Stimulated activated CD8-positive, alpha-beta memory T cell treated with anti-CD3 and anti-CD28 coated beads, Interleukin-12 subunit alpha, Interleukin-12 subunit beta, amount 100 ng/mL, for 24 hours (primary cell): ENCODE measurements around the gene GBF1.
A peak's percentile ranks its signal among the peaks of the same experiment; 100 is the strongest.
"Not testable (repeated sequence)": the region's sequence is repeated elsewhere in the genome, so short reads cannot be mapped to it uniquely, and the experiment has no call there.

Experiments
- DNase-seq: peaks from one replicate; pipeline ENCODE4 v3.0.0-alpha.2; 2020; ENCODE audit errors: extremely low read depth

Gene GBF1, protein sequence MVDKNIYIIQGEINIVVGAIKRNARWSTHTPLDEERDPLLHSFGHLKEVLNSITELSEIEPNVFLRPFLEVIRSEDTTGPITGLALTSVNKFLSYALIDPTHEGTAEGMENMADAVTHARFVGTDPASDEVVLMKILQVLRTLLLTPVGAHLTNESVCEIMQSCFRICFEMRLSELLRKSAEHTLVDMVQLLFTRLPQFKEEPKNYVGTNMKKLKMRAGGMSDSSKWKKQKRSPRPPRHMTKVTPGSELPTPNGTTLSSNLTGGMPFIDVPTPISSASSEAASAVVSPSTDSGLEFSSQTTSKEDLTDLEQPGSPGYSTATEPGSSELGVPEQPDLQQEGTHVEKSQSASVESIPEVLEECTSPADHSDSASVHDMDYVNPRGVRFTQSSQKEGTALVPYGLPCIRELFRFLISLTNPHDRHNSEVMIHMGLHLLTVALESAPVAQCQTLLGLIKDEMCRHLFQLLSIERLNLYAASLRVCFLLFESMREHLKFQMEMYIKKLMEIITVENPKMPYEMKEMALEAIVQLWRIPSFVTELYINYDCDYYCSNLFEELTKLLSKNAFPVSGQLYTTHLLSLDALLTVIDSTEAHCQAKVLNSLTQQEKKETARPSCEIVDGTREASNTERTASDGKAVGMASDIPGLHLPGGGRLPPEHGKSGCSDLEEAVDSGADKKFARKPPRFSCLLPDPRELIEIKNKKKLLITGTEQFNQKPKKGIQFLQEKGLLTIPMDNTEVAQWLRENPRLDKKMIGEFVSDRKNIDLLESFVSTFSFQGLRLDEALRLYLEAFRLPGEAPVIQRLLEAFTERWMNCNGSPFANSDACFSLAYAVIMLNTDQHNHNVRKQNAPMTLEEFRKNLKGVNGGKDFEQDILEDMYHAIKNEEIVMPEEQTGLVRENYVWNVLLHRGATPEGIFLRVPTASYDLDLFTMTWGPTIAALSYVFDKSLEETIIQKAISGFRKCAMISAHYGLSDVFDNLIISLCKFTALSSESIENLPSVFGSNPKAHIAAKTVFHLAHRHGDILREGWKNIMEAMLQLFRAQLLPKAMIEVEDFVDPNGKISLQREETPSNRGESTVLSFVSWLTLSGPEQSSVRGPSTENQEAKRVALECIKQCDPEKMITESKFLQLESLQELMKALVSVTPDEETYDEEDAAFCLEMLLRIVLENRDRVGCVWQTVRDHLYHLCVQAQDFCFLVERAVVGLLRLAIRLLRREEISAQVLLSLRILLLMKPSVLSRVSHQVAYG (N-terminal part only)

DNA sequence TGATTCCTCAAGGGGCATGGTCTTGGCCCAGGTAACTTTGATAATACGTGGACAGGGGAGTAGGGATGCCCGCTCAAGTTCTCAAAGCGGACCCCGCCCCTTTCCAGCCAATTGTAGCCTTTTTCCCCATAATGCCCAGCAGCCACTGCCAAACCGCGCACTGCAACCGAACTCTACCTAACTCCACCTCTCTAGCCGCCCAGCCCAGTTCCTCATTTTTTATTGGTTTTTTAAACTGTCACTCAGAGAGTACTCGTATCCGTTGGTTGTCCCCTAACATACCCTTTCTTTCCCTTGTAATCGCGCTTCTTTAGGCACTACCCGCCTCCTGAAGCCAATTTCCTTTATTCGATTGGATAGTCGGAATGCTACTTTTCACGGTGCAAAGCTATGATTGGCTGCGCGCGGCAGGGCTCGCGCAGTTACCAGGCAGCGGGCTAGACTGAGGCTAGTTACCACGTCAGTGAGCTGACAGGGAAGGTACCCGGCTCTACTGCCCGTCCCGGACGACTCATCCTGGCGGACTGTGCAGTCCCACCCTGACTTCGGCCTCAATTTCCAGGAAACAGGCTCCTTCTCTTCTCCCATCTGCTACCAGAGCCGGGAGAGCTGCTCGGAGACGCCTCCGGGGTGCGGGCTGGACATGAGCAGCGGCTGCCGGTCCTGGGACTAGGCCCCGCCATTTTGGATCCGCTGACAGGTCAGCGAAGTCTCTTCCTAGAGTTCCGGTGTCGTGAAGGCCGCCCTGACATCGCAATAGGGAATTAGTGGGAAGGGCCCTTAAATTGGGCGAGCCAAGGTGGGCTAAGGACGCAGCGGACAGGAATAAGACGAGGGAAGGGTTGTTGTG lies at the start of gene GBF1:
Gene GBF1, plus strand, starts transcription at position 451 of the 850 bp plus-strand sequence. CDS start 13,407 bp downstream, outside the sequence.
- DNase-seq: peak; percentile 59

DNA sequence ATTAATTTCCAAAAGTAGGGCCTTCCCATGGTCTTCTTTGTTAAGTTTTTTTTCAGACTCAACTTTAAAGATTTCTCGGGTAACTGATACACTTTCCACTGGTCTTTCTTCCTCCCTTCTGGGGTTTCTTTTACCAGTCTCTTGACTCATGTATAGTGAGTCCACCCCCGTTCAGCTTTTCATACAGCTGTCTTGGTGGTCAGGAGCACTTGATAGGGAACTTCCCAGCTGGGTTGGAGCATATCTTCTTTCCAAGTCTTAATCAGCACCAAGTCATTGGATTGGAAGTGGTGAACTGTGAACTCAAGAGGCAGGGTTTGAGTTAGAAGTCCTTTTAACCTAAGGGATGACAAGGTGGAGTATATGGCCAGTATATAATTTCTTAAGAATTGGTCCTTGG lies 48.4 kb upstream of the GBF1 start:
- DNase-seq: no peak

DNA sequence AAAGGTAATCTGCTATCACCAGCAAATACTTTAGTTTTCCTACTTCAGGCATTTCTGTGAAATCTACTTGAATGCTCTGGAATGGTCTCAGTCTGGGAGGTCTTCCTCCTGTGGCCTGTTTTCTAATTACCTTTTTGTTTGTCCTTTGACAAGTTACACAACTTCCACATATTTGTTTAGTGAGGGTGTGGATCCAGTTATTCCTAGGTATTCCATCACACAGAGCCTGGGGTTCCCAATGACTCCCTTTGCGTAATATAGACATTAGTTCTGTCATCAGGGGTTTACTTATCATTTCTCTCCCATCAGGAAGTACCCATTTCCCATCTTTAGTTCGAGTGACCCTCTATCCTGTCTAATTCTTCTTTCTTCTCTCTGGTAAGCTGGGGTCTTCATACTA lies 47.3 kb upstream of the GBF1 start:
- no peak for DNase-seq

DNA sequence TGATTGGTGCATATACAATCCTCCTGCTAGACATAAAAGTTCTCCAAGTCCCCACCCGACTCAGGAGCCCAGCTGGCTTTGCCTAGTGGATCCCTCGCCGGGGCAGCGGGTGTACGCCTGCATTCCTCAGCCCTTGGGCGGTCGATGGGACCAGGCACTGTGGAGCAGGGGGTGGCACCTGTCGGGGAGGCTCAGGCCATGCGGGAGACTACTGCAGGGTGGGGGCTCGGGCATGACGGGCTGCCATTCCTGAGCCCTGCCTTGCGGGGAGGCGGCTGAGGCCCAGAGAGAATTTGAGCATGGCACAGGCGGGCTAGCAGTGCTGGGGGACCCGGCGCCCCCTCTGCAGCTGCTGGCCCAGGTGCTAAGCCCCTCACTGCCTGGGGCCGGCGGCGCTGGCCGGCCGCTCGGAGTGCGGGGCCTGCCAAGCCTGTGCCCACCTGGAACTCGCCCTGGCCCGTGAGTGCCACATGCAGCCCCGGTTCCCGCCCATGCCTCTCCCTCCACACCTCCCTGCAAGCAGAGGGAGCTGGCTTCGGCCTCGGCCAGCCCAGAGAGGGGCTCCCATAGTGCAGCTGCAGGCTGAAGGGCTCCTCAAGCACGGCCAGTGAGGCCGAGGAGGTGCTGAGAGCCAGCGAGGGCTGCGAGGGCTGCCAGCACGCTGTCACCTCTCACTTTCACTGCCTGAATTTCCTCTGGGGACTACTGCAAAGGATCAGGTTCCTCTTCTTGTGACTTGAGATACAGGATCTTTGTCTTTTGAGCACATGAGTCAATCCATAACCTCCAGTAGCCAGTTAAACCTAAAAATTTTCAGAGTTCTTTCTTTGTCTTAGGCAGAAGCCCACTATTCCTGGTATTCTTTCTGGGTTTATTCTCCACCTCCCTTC lies 44.3 kb upstream of the GBF1 start:
- DNase-seq: no peak

DNA sequence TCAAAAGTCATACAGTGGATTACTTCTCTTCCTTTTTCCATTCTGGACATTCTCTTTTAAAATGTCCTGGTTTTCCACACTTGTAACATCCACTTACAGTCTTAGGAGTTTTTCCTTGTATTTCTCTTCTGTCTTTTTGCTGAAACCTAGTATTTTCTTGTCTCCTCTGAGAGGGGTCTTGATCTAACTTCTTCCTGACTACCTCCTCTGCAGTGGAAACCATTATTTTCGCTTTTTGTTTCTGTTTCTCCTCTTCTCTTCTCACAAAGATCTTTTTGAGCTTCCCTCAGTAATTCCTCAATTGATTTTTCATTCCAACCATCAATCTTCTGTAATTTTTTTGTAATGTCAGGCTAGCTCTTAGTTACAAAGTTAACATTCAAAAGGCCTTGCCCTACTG lies 42.9 kb upstream of the GBF1 start:
- no peak for DNase-seq

DNA sequence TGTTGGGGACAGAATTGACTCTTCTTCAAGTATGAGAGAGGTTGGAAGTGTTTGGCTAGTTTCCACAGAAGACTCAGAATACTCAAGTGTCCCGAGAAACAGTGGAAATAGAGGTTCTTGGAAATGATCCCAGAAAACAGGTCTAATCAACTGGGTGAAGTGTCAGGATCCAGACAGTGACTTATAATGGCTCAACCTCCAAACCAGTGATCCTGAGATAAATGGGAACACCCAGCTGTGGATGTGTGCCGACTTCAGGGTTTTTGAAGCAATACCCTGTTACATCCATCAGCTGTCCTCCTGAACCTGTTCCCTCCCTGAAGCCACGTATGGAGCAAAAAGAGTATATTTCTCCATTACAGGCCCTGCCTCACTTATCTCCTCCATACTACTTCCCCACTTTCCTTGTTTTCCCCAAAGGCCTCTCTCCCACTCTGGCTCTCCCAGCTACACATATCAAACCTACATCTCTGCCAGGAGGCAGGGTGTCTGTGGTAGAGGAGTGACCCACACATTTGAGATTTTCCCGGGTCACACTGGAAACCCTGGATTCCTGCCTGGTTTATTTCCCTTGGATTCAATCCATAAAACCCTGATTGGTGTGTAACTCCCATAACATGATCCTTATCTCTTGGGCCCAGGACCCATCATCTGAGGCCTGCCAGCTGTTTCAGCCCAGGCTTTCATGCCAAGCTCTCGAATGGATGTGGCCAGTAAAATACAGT lies 36.9 kb upstream of the GBF1 start:
- DNase-seq: no peak

- no peak for DNase-seq
These were observed 33.6 kb upstream of the GBF1 start for GRCh38 chr10:102211615-102212299.

DNA sequence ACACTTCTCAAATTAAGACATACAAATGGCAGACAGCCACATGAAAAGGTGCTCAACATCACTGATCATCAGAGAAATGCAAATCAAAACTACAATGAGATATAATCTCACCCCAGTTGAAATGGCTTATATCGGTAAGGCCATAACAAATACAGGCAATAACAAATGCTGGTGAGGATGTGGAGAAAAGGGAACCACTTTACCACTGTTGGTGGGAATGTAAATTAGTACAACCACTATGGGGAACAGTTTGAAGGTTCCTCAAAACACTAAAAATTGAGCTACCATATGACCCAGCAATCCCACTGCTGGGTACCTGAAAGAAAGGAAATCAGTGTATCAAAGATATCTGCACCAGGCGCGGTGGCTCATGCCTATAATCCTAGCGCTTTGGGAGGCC lies 31.7 kb upstream of the GBF1 start:
- not testable (repeated sequence) for DNase-seq

- DNase-seq: no peak
These were observed 26.0 kb upstream of the GBF1 start for GRCh38 chr10:102219370-102219769.

GRCh38 chr10:102220612-102221011 lies 24.7 kb upstream of the GBF1 start:
- DNase-seq: no peak

DNA sequence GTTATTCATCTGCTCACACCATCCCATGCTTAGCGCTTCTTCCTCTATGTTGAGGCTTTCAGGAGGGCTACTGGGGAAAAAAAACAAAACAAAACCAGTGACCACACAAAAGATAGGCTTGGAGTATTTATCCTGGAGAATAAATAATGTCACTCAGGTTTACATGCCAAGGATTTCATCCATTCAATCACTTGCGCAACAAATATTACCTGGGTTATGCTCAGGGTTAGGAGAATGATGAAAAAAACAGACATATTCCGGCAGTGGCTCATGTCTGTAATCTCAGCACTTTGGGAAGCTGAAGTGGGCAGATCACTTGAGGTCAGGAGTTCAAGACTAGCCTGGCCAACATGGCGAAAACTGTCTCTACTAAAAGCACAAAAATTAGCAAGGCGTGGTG lies 22.5 kb upstream of the GBF1 start:
- DNase-seq: no peak

DNA sequence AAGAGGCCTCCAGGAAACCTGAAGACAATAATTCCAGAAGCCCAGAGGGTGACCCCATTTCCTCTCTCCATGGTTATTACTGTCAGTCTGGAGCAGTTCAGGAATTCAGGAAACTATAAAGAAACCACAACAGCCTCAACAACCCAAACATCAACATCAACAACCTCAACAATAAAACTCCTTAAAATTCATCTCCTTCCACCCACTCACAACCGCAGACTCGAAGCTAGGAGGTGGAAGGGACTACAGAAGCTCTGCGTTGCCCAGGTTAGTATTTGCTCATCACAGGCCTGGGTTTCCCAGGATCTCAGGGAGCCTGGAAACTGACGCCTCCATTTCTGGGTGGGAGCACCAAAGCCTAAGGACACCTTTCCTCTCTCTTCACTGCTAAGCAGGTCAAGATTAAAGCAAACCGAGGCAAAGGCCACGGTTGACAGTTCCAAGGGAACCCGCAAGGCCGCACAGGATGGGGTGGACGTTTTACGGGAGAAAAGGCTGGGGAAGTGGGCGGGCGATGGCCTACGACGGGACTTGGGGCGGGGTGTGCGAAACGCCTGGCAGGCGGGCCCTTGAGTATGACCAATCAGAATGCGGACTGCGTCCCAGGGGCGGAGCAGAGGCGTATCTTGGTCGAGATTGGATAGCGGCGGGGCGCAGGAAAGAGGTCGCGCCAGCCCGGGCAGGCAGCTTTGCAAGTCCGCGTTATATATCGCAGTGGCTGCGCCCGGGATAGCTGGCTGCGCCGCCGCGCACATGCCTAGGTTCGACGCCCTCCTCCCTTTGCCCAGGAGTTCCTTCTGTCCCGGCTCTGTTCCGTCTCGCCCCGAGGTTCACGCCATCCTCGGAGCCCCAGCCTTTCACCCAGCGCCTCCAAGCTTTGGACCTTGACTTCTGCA lies 19.4 kb upstream of the GBF1 start, which contains the start of gene ELOVL3:
Gene ELOVL3, plus strand, starts transcription at position 654 of the 896 bp plus-strand sequence. CDS start 250 bp downstream, outside the sequence.
- DNase-seq: peak; percentile 57

GRCh38 chr10:102226542-102226870 lies 18.8 kb upstream of the GBF1 start:
- no peak for DNase-seq

GRCh38 chr10:102227050-102227449 lies 18.3 kb upstream of the GBF1 start:
- DNase-seq: no peak

DNA sequence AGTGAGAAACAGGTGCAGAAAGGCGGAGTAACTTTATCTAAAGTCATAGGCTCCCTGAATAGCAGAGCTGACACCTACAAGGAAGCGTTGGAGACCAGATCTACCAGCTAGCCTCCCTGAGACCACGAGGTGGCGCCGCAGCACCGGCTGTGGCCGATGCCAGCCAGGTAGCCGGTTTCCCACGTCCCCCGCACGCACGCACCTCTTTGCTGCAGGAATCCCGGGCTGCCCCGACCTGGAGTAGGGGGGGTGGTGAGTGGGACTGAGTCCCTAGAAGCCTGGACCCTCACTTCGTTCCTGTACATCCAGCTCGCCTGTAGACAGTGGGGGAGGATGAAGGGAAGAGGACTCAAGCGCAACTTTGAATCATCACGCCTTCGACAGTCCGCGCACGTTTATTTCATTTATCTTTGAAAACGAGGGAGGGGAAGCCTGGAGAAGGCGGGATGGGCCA lies 15.5 kb upstream of the GBF1 start:
- peak; percentile 64 for DNase-seq

DNA sequence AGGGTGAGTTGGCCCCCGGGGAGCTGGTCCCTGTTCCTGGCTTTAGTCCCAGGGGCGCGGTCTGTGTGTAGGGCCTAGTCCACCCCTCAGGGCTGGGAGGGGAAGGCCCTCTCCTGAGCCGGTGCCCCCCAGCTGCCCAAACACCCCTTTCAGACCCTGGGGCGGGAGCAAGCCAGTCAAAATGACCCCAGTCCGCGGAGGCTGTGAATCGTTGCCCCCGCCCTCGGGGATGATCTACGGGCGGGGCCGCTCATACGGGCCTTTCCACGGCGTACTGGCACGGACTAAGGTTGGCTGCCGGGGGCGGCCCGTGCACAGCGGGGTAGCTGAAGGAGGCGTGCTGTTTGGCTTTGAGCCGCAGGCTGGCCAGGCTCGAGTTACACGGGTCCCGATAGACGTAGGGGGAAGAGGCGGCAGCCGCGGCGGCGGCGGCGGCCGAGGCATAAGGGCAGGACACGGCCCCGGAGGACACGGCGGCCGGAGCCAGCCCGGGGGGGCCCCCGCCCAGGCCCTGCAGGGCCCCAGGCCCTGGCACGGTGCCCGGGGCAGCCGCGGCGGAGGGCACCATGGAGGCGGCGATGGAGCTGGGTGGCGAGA lies 15.0 kb upstream of the GBF1 start:
- DNase-seq: no peak

- no peak for DNase-seq
These were observed 14.4 kb upstream of the GBF1 start for GRCh38 chr10:102230861-102231356.
